ENCODE data around the gene HPN.
"Not testable (repeated sequence)": the region's sequence is repeated elsewhere in the genome, so short reads cannot be mapped to it uniquely, and the experiment has no call there.

The HPN gene

GRCh38 chr19:35028600-35028885, 13.0 kb upstream of the HPN start:
- not testable (repeated sequence) for DNase-seq

DNA sequence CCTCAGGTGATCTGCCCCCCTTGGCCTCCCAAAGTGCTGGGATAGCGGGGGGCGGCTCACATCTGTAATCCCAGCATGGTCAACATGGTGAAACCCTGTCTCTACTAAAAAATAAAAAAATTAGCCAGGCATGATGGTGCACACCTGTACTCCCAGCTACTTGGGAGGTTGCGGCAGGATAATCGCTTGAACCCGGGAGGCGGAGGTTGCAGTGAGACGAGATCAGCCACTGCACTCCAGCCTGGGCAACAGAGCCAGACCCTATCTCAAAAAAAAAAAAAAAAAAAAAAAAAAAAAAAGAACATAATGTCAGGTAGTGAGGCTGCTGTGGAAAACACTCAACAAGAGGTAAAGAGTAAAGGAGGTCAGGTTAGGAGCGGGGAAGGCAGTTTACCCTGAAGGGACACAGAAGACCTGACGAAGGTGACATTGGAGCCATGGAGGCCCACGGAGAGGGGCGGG, 12.2 kb upstream of the HPN start:
- DNase-seq: not testable (repeated sequence)

GRCh38 chr19:35029737-35030256, 11.7 kb upstream of the HPN start:
- DNase-seq: no peak

DNA sequence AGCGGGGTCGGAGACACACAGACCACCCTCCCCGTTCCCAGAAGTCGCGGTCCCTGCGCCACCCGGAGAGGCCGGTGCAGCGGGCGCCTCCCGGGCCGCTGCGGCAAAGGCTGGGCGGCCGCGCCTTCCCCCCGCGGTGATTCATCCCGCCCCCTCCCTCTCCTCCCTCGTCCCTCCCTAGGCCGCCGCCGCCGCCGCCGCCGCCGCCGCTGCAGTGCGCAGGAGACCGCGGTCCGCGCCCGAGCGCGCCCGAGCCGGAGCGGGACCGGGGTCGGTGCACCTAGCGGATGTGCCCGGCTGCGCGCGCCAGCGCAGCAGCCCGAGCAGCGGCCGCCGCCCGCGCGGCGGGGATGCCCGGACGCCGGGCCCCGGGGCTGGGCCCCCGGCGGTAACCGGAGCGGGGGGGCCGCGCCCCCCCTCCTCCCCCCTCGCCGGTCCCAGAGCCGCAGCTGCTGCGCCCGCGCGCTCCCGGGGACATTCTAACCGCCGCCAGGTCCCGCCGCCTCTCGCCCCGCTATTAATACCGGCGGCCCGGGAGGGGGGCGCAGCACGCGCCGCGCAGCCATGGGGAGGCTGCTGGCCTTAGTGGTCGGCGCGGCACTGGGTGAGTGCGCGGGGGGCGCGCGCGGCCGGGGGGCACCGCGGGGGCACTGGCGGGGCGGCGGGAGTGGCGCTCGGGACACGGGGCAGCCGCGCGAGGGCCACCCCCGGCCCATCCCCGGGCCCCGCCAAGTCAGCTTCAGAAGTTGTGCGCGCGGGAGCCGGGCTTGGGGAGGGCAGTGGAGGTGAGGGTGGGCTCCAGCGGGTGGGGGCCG, 11.1 kb upstream of the HPN start, which contains the start of gene SCN1B:
TSS of gene SCN1B (plus strand) at position 214 of the 815 bp plus-strand sequence. CDS start at position 565, 351 bp downstream.
- DNase-seq: peak; percentile 66

DNA sequence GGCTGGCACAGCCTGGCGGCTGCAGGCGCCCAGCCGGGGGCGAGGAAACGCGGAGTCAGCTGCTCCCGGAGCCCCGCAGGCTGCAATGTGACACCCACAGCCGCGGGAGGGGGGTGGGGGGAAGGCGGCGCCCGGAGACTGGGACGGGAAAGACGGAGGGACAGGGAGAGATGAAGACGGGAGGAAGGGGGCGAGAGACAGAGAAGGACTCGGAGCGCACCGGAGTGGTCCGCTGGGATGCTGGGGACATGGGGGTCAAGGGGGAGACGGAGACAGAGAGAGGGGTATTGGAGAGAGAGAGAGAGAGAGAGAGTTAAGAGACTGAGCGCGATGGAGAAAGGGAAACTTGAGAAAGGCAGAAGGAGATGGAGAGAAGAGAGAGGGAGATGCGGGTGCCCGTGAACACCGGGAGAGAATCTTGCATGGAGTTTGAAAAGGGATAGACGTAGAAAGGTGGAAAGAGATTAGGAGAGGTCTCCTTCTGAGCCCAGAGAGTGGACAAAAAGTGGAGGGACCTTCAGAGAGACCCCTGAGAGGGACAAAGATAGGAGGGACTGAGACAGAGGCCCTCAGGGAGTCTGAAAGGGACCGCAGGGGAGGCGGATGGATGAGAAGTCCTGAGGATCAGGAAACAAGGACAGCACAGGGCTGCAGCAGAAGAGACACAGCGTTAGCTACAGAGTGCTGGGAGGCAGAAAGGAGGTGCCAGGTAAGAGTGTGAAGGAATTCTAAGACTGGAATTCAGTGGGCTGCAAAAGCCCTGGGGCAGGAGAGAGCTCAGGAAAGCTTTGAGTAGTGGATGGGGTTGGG, 10.2 kb upstream of the HPN start:
- no peak for DNase-seq

- DNase-seq: no peak
Observed at GRCh38 chr19:35032356-35032865, 9.1 kb upstream of the HPN start.

- no peak for DNase-seq
Observed at GRCh38 chr19:35033067-35034004, 8.2 kb upstream of the HPN start.

- DNase-seq: no peak
Observed at GRCh38 chr19:35034005-35034502, 7.5 kb upstream of the HPN start.

DNA sequence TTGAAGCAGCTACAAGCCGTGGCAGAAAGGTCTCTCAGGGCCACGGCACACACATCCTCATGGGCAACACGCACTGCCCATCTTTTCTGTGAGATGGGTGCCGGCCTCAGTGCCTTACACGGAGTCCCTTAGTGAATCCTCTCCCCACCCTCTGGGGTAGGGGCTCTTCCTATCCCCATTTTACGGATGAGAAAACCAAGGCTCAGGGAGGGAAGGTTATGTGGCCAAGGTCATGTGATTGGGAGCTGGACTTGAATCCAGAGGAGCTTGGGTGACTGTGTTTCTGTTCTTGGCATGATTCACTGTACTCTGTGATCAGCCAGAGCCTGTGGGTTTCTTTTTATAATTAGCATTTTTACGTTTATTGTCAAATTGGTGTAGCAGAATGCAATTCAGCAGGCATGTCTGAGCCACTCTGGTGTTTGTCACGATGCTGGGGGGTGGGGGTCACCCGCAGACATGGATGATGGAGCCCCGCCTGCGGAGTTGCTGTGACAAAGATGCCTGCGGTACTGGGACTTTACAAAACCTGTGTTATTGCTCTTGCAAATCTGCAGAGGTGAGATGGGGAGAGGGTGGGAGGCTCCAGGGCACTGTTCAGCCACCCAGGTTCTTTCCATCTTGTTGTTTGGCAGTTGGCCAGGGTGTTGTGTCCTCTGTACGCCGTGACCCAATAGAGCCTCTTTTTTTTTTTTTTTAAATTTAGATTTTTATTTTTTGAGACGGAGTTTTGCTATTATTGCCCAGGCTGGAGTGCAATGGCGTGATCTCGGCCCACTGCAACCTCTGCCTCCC, 6.7 kb upstream of the HPN start:
- DNase-seq: no peak

- DNase-seq: no peak
Observed at GRCh38 chr19:35037716-35038622, 3.6 kb upstream of the HPN start.

DNA sequence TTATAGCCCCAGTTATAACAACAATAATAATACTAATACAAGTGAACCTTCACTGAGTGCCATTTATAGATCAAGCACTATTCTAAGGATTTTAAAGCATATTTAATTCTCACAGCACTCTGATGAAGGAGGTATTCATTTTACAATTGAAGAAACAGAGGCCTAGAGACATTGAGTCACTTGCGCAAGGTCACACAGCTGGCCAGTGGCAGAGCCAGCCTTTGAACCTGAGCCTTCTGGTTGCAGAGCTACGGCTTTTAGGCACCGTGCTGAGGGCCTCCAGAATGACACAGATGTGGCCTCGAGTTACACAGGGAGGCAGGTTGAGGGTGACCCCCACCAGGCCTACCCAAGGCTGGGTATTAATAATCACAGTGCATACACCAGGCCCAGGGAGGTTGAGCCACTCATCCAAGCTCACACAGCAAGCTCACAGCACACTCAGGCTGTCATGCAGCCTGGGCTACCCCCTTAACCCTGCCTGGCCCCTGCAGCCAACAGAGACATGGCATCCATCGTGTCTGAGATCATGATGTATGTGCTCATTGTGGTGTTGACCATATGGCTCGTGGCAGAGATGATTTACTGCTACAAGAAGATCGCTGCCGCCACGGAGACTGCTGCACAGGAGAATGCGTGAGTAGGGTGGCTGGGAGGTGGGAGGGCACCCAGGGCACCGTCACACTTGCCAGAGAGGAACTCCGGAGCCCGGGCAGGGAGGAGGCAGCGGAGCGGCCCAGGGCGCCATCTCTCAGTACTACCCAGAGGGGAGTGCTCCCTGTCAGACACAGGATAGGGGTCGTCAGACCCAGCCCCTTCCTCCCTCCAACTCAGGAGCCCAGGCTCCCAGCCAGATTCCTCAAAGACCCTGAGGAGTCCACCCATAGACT, 2.7 kb upstream of the HPN start:
- no peak for DNase-seq

- no peak for DNase-seq
Observed at GRCh38 chr19:35039881-35040825, 1.4 kb upstream of the HPN start.

DNA sequence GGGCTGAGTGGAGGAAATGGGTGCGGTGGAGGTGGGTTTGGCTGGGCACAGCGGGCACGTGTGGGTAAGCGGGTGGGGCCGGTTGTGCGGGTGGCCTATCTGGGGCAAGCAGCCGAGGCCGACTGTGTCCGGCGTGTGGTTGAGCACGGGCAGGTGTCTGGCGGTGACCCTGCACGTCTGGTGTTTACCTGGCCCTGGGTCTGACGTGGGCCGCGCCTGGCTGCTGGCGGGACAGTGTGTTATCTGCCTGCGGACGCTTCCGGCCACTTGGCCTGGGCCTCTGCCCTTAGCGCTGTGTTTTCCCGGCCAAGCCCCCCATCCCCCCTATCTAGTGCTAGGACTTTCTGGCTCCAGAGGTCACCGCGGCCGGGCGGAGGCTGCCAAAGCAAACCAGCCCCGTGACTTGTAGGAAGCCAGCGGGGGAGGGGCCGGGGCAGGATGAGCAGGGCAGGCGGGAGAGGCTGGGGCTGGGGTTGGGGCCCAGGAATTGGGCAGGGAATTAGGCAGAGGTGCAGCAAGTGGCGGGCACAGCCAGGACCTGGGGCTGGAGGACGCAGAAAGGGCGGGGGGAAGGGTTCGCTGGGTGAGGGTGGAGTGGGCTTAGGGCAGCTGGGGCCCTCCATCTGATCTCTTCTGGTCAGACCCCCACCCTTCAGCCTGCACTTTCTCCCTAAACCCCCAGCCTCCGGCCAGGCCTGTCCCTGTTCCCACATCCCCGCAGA, 534 bp upstream of the HPN start:
- no peak for DNase-seq

DNA sequence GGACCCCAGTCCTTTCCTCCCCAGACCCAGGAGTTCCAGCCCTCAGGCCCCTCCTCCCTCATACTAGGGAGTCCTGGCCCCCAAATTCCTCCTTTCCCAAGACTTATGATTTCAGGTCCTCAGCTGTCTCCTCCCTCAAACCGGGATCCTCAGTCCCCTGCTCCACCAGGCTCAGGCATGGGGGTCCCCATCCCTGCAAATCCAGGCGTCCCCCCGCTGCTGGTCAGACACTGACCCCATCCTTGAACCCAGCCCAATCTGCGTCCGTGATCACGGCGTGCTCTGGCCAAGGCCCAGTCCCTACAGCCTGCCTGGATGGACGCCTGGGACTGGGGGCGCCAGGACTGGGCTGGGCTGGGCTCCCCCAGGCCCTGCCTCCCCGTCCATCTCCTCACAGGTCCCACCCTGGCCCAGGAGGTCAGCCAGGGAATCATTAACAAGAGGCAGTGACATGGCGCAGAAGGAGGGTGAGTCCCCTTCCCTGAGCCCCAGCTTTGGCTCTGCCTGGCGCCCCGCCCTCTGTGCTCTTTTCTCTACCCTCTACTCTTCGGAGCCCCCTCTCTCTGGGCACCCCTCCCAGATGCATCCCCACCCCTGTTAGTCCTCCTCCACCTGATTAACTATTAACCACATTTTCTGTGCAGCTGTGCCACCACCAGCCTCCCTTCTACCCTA, 672 bp downstream of the HPN start:
- no peak for DNase-seq

- no peak for DNase-seq
Observed at GRCh38 chr19:35042954-35043604, 1.6 kb downstream of the HPN start.

- no peak for DNase-seq
Observed at GRCh38 chr19:35043906-35044305, 2.4 kb downstream of the HPN start.
